Measurements from ENCODE around the gene TESK1.

Gene TESK1, protein sequence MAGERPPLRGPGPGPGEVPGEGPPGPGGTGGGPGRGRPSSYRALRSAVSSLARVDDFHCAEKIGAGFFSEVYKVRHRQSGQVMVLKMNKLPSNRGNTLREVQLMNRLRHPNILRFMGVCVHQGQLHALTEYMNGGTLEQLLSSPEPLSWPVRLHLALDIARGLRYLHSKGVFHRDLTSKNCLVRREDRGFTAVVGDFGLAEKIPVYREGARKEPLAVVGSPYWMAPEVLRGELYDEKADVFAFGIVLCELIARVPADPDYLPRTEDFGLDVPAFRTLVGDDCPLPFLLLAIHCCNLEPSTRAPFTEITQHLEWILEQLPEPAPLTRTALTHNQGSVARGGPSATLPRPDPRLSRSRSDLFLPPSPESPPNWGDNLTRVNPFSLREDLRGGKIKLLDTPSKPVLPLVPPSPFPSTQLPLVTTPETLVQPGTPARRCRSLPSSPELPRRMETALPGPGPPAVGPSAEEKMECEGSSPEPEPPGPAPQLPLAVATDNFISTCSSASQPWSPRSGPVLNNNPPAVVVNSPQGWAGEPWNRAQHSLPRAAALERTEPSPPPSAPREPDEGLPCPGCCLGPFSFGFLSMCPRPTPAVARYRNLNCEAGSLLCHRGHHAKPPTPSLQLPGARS

GRCh38 chr9:35604578-35605350, at the start of gene TESK1:
TSS of gene TESK1 (plus strand) at chr9:35605262. CDS start at chr9:35605620, 358 bp downstream.
- no peak for DNase-seq

- no peak for DNase-seq
These were observed 49.2 kb upstream of the TESK1 start for GRCh38 chr9:35555881-35556280.

DNA sequence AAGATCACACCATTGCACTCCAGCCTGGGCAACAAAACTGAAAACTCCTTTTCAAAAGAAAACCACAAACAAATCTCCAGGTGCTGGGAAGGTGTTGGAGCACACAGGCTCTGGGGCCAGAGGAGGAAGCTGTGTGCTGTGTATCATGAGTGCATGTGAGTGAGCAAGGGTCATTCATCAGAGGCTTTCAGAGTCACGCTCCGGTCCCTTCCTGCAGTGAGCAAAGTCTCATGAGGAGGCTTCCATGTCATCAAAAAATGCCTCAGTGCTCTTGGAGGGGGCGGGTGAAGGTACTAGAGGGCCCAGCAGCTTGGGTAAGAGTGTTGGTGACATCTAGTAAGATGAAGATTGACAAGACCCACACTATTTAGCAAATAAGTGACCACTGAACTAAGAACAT, 48.3 kb upstream of the TESK1 start:
- no peak for DNase-seq

DNA sequence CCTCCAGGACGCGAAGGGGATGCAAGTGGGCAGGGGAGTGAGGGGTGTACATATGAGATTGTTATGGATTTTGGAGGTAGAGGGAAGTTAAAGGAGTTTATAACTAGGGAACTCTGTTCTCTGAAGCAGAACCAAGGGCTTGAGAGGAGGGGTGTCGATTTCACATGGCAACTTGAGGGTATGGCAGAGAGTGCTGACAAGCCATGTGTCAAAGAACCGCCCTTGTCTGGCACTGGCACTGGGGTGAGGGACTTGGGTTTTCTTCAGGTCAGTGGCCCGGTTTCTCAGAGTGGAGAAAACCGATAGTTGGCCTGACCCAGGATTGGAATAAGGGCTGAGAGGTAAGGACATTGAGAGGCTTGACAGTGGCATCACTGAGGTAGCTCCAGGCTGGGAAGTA, 47.7 kb upstream of the TESK1 start:
- DNase-seq = no peak

DNA sequence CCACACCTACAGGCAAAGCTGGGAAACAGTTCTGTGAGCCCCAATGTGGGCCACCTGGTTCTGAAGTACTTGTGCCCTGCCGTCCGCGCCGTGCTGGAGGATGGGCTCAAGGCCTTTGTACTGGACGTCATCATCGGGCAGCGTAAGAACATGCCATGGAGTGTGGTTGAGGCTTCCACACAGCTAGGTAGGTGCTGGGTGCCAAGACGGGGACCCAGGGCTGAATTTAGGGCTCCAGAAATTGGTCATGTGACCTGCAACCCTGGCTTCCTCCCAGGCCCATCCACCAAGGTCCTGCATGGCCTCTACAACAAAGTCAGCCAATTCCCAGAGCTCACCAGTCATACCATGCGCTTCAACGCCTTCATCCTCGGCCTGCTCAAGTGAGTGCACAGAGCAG, 46.9 kb upstream of the TESK1 start:
- no peak for DNase-seq

DNA sequence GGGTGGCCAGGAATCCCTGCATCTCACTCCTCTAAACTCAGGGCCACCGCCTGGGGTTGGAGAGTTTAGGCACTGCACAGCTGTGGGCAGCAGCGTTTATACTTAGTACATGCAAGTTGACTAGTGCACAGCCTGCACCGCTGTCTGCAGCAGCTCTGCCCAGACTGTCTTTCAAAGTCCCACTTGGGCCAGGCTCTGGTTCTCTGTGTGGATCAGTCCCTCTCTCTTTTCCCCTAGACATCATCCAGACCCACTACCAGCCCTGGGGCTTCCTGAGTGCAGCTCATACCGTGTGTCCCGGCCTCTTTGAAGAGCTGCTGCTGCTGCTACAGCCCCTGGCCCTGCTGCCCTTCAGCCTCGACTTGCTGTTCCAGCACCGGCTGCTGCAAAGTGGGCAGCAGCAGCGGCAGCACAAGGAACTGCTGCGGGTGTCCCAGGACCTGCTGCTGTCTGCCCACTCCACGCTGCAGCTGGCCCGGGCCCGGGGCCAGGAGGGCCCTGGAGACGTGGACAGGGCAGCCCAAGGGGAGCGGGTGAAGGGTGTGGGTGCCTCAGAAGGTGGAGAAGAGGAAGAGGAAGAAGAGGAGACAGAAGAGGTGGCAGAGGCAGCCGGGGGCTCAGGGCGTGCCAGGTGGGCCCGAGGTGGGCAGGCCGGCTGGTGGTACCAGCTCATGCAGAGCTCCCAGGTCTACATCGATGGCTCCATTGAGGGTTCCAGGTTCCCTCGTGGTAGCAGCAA, 45.1 kb upstream of the TESK1 start:
- DNase-seq = no peak

- no peak for DNase-seq
These were observed 44.3 kb upstream of the TESK1 start for GRCh38 chr9:35560625-35561337.

- DNase-seq = no peak
These were observed 43.4 kb upstream of the TESK1 start for GRCh38 chr9:35561468-35562261.

GRCh38 chr9:35562895-35563780, 41.9 kb upstream of the TESK1 start:
- DNase-seq = no peak

DNA sequence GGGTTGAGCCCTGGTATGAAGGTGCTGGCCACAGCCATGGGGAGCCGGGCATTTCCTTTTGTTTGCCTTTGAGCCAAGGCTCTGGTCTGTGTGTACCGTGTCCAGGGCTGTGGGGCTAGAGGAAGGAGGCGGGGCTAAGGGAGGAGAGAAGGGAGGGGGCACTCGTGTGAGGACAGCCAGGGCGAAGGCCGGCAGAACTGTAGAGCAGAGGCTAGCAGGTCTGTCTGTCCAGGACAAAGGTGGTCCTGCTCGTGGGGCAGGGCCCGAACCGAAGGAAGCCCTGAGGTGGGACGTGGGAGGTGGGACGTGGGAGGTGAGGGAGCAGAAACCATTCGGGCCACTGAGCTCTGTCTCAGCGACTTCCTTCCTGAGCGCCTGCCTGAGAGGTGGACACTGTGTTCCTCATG, 41.3 kb upstream of the TESK1 start:
- DNase-seq = no peak

- no peak for DNase-seq
These were observed 40.4 kb upstream of the TESK1 start for GRCh38 chr9:35564658-35565061.

GRCh38 chr9:35566417-35566816, 38.6 kb upstream of the TESK1 start:
- DNase-seq = no peak

GRCh38 chr9:35568196-35568595, 36.9 kb upstream of the TESK1 start:
- no peak for DNase-seq

- DNase-seq = no peak
These were observed 35.9 kb upstream of the TESK1 start for GRCh38 chr9:35569206-35569605.

GRCh38 chr9:35570709-35571504, 34.2 kb upstream of the TESK1 start:
- DNase-seq = no peak

GRCh38 chr9:35574578-35575122, 30.4 kb upstream of the TESK1 start:
- no peak for DNase-seq

- no peak for DNase-seq
These were observed 29.6 kb upstream of the TESK1 start for GRCh38 chr9:35575478-35575877.

GRCh38 chr9:35577486-35577885, 27.6 kb upstream of the TESK1 start:
- DNase-seq = no peak

- no peak for DNase-seq
These were observed 25.9 kb upstream of the TESK1 start for GRCh38 chr9:35579130-35579529.

Measured in GF-D8 (cell line).